GM21528 (cell line): ENCODE measurements around the gene LMBRD1.
"Not testable (repeated sequence)": the region's sequence is repeated elsewhere in the genome, so short reads cannot be mapped to it uniquely, and the experiment has no call there.

Experiments used
- ATAC-seq: cut with Tn5 transposase; IDR thresholded peaks from one replicate; pipeline ENCODE4 v1.9.1; 2021; ENCODE audit warnings: mild to moderate bottlenecking, moderate library complexity; ENCODE audit not compliant: unreplicated experiment, low FRiP score

Gene LMBRD1

DNA sequence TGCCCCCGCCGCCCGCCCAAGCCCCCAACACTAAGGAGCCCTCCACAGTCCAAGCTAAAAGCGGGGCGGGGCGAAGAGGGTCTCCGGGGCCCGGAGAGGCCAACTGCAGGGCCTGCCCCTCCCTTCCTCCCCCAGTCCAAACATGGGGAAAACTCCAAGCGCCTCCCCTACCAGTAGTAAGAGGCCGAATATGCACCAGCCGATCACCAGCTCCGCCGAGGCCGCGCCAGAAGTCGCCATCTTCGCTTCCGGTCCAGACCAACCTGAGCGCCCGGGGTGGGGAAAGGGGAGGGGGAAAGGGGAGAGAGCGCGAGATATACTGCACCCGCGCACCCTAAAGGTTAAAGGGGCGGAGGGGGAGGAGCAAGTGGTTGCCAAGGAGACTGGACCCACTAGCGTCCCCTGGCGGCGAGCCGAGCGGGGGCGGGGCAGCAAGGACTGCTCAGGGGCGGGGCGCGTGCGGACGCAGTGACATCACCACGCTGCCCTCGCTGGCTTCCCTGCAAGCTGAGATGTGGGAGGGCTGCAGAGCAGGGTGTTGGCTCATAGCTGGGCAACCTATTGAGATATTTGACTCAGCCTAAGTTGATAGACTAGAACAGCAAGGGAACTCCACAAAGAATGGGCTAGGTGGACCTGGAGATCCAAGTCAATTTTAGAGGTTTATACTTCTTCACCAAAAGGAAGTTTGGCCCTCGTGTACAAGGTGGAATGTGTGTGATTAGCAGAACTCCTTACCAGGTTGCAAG, at the start of gene LMBRD1:
LMBRD1 (minus strand) TSS at position 369 of the 749 bp plus-strand sequence; CDS start at position 240, 129 bp downstream.
- ATAC-seq, result peak; percentile 93

DNA sequence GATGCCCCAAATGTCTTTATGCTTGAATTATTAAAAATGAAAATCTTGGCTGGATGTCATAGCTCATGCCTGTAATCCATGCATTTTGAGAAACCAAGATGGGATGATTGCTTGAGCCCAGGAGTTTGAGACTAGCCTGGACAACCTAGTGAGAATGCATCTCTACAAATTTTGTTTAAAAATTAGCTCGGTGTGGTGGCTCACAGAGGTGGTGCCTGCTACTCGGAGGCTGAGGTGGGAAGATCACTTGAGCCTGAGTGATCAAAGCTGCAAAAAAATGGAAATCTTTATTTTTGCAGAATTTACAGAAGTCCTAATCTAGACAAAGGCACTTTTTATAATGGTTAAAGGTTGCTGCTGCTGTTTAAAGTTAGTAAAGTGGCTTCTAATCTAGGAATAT, 49.5 kb upstream of the LMBRD1 start:
- no peak for ATAC-seq

DNA sequence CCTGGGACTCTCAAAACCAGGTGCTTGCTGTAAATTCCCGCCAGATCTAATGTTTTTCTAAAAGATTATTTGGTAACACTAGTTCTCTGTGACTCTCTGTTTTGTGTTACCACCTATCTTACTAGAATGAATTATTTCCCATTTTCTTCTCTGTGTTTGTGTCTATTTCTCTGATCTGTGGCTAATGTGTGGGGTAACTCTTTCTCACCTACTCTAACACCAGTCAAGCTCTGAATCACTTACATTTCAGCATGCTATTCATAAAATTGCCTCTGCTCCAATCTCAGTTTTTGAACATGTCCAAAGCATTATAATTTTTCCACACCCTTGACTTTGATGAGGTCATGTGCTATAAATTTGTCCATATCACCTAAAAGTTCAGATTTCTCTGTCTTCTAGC, 46.4 kb upstream of the LMBRD1 start:
- no peak for ATAC-seq

DNA sequence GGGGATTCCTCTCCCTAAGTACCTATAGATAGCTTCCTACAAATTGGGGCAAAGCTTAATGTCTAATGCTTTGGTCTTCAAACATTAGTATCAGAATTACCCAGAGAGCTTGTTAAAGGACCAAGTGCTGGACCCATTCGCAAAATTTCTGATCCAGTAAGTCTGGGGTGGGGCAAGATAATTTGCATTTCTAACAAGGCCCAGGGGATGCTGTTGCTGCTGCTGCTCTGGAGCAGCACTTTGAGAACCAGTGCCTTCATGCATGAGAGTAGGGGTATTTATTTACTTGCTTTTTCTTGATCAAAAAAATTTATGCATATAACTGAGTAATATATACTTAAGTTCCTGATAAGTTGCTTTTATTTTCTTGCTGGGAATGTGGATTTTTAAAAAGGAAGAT, 45.1 kb upstream of the LMBRD1 start:
- ATAC-seq, result no peak

DNA sequence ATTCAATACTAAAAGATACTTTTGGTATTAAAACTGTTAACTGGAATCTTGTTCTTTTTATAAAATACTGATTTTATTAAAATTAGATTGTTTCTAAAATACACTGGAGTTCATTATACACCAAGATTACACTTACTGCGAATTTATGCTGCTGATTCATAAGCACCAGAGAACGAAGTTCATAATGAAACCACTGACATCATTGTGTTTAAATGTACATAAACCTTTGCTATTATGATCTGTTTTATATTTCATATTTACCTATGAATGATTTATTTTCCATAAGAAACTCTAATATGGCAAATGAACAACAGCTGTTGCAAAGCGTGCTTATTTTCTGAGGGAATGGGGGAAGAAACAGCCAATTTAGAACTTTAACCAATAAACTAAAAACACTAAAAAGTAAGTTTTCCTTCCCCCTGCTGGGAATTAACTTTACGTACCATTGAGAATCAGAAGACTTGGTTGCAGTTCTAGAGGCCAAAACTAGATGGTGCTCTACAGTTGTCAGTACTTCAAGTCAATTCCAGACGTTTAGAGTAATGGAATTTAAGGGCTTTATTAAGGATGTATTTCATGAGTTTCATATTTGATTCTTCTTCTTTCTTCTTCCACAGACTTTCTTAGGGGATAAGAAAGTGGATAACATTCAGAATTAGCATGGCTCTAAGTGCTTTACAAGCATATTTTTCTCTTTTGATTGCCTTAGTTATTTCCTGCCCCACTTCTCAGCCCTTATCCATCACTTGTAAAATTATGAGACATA, 38.8 kb upstream of the LMBRD1 start:
- ATAC-seq, result peak; percentile 67

GRCh38 chr6:69832558-69832957, 35.7 kb upstream of the LMBRD1 start:
- no peak for ATAC-seq

- ATAC-seq, result no peak
Measured at GRCh38 chr6:69827276-69827893, 30.6 kb upstream of the LMBRD1 start.

DNA sequence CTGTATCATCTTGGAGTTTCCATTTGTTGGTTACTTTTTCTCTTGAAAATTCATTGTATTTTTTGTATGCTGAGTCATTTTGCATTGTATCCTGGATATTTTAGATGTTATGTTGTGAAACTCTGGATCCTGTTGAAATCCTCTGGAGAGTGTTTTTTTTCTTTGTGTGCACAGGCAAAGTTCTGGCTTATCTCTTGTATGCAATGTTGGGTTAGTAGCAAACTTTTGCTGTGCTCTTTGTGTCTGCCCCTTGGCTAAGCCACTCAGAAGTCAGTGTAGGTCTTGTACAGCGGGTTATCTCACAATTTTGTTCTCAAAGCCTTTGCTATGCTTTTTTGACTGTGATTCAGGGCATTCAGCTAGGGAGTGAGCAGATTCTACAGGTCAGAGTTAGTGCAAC, 29.1 kb upstream of the LMBRD1 start:
- no peak for ATAC-seq

GRCh38 chr6:69824355-69824754, 27.5 kb upstream of the LMBRD1 start:
- ATAC-seq, result not testable (repeated sequence)

DNA sequence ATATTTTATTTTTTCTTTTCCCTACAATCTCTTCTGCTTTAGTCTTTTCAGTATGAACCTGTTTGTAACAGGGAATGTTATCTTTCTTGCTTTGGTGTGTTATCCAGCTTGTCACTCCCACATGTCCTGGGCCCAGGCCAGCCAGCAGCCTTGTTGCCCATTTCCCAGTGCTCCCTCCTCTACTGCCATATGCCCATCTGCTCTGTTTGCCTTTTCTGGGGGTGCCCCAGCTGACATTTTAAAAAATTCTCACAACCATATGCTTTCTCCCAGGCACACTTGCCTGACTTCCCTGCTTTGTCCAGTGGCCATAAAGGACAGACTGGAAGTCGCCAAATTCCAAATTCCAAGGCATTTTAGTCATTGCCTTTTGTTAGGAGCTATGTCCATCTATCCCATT, 23.6 kb upstream of the LMBRD1 start:
- no peak for ATAC-seq

- no peak for ATAC-seq
Measured at GRCh38 chr6:69820018-69820417, 23.2 kb upstream of the LMBRD1 start.

DNA sequence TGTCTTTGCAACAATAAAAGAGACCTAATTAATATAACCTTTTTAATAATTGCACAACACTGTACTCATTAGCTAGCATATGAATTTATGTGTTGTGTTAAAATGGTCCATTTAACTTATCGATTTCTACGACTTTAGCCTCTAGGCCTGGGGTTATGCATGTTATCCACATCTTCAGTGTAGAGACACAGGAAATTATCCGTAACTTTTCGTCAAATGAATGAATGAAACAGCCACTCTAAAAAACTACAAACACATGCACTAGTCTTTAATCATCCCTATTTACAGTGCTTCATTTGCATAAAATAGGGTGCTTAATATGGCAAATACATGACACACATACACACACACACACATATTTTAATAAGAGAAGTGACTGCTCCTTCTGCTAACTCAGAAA, 22.3 kb upstream of the LMBRD1 start:
- ATAC-seq, result no peak

GRCh38 chr6:69818223-69818930, 21.6 kb upstream of the LMBRD1 start:
- ATAC-seq, result no peak

GRCh38 chr6:69817358-69817757, 20.5 kb upstream of the LMBRD1 start:
- ATAC-seq, result no peak

GRCh38 chr6:69816569-69816968, 19.8 kb upstream of the LMBRD1 start:
- ATAC-seq, result no peak

- ATAC-seq, result peak; percentile 75
Measured at GRCh38 chr6:69816026-69816425, 19.2 kb upstream of the LMBRD1 start.

DNA sequence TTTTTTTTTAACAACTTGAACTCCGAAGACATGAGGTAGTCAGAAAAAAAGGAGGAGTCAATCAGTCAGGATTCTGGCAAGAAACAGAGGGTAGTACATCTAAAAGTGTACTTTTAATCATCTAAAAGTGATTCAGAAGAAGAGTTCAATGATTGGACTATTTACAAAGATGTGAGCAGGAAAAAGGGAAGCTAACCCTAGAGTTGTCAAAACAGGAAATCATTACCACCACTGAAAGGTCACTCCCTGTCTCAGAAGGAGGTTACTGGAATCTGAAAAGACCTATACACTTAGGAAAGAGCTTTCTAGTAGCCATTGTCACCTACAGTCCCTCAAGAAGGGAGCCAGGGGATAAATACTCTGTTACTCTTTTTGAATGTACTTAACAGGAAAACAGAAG, 16.7 kb upstream of the LMBRD1 start:
- peak; percentile 56 for ATAC-seq

DNA sequence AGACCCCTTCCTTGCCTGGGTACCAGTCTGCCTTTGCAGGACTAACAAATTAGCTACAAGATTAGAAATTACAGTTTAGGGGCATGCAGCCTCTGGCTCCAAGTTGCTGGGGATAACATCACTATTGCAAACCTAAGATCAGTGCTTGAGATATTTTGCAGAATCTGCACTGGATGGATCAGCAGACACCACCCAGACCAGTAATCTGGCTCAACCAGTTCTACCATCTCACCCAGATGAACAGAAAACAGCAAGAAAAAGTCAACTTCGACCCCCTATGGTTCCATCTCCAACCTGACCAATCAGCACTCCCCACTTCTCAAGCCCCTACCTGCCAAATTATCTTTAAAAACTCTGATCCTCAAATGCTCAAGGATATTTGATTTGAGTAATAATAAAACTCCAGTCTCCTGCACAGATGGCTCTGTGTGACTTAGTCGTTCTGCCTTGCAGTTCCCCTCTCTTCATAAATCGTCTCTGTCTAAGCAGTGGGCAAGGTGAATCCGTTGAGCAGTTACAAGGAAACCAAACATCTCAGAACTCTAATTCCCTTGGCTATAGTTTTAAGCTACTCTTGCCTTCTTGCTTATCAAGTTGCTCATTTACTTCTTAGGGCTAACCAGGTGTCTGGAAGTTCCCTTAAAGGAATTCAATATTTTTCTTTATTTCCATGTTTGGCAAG, 16.1 kb upstream of the LMBRD1 start:
- no peak for ATAC-seq

DNA sequence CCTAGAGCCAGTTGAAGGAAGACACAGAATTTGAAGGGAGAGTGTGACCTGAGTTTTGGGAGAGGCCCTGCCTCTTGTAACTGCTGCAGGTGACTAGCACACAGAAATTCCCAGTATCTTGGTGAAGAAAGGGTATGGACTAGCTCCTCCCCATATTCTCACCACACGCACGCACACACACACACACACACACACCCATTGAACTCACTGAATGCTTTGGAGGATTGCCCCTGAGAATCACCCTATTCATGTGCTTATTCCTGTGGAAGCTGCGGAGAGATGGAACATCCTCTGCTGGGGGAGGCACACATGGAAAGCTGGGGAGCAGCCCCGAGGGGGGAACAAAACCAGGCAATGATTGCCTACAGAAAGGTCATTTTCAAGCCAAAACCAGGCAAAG, 6.2 kb upstream of the LMBRD1 start:
- ATAC-seq, result no peak

DNA sequence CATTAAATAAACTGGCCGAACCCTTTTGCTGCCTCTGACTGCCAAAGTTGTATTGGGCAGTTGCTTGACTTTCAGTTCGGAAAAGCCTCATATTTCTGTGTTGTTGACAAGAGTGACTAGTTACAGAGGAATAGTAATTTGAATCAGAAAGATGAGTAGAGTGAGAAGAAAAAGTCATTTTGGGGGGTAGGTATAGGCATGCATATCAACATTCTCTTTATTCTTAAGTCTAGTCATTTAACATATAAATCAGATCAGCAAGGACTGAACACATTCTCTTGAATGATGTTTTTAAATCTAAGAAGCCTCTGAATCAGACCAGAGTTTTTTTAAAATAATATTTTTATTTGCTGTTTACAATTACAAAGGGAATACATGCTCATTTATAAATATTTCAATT, 4.9 kb upstream of the LMBRD1 start:
- no peak for ATAC-seq
